A673 (cell line): ENCODE measurements around the gene PDCD1. TPM values are rescaled to one million over a fixed set of nuclear protein-coding genes. Genes with fewer than 3 reads are reported as not detected.

Source experiments
- BruUV-seq: library from RNA; stranded (reverse); fragments of 400-500 nt; replicated peaks from 2 replicates; lab custom pipeline; 2021; lab: Mats Ljungman, UMichigan
- CTCF ChIA-PET: fragments of 300-600 bp; sonication (Branson Sonifier 250); formaldehyde crosslinking; loops from one replicate; lab custom pipeline; 2022; ENCODE audit warnings: antibody characterized with exemption; lab: Charles Lee
- POLR2A ChIA-PET: fragments of 300-600 bp; sonication (Branson Sonifier 250); formaldehyde crosslinking; loops from one replicate; lab custom pipeline; 2022; ENCODE audit warnings: antibody characterized with exemption; ENCODE audit not compliant: low non-redundant PET; lab: Charles Lee
- DNase-seq: peaks from one replicate; pipeline ENCODE4 v3.0.0-alpha.2; 2015; ENCODE audit warnings: low spot score
- H3K27ac ChIP-seq: fragments of 200-600 bp; sonication (generic); 2 replicates; pipeline ENCODE4 v1.5.1; 2016; ENCODE audit warnings: mixed run types, low read depth, mild to moderate bottlenecking, mixed read lengths, antibody characterized with exemption, low read length; ENCODE audit not compliant: poor library complexity, severe bottlenecking
- H3K27me3 ChIP-seq: fragments of 200-600 bp; sonication (generic); replicated peaks from 2 replicates; pipeline ENCODE4 v1.6.1; 2017; ENCODE audit warnings: mixed run types, low read depth, mild to moderate bottlenecking, mixed read lengths, antibody characterized with exemption, low read length; ENCODE audit not compliant: insufficient read depth, poor library complexity
- H3K36me3 ChIP-seq: fragments of 200-600 bp; sonication (generic); 2 replicates; pipeline ENCODE4 v1.6.1; 2016; ENCODE audit warnings: mixed run types, mild to moderate bottlenecking, mixed read lengths, antibody characterized with exemption, low read length; ENCODE audit not compliant: insufficient read depth, poor library complexity, severe bottlenecking
- H3K4me1 ChIP-seq: fragments of 200-600 bp; sonication (generic); 2 replicates; pipeline ENCODE4 v1.6.1; 2017; ENCODE audit warnings: mixed run types, mild to moderate bottlenecking, mixed read lengths, antibody characterized with exemption, low read length; ENCODE audit not compliant: insufficient read depth, poor library complexity, severe bottlenecking
- H3K4me3 ChIP-seq: fragments of 200-600 bp; sonication (generic); 2 replicates; pipeline ENCODE4 v1.5.1; 2016; ENCODE audit warnings: low read depth, mixed run types, mild to moderate bottlenecking, mixed read lengths, low read length; ENCODE audit not compliant: poor library complexity, severe bottlenecking
- H3K9me3 ChIP-seq: fragments of 200-600 bp; sonication (generic); 2 replicates; pipeline ENCODE4 v1.6.1; 2016; ENCODE audit warnings: mixed run types, low read depth, mild to moderate bottlenecking, mixed read lengths, antibody characterized with exemption, low read length; ENCODE audit not compliant: poor library complexity, severe bottlenecking
- CTCF ChIP-seq: fragments of 300-800, 200-600 bp; sonication (generic); conservative IDR thresholded peaks from 2 replicates; pipeline ENCODE4 v1.5.1; 2017; ENCODE audit warnings: low read depth, mild to moderate bottlenecking, antibody characterized with exemption, low read length, moderate library complexity, mixed read lengths
- EZH2 ChIP-seq: fragments of 200-600 bp; sonication (generic); IDR thresholded peaks from 2 replicates; pipeline ENCODE4 v1.6.1; 2017; ENCODE audit warnings: borderline replicate concordance, low read depth, mild to moderate bottlenecking, mixed read lengths, antibody characterized with exemption, low read length; ENCODE audit not compliant: poor library complexity, severe bottlenecking
- intact Hi-C: fragments of 100-400 bp; cut with micrococcal nuclease; formaldehyde crosslinking; loops from one replicate; pipeline ENCODE4 v1.10.0; 2022; ENCODE audit not compliant: unreplicated experiment
- total RNA-seq: library from RNA; stranded (reverse); gene quantifications from 2 replicates; pipeline ENCODE4 v1.2.3, GENCODE V29; 2021

The PDCD1 gene
- total RNA-seq, 1 experiment from 2014 or later = 0.34 TPM

GRCh38 chr2:241814643-241815476, 43.8 kb downstream of the PDCD1 start:
- no peaks in the 10 kb centered on the region for H3K27me3 ChIP-seq
- no peaks in the 10 kb centered on the region for H3K9me3 ChIP-seq
- no peaks in the 10 kb centered on the region for H3K36me3 ChIP-seq
- peak overlapping the region; percentile 100 for H3K27ac ChIP-seq
- TF ChIP-seq CTCF = no peak
- no peak for TF ChIP-seq EZH2
- POLR2A ChIA-PET = no interaction called here
- no TSS peak for BruUV-seq
- intact Hi-C loops = loop anchor here (5.0 kb wide), 1 partner anchor 47 kb away; no protein-coding TSS in a partner anchor
- CTCF ChIA-PET = no interaction called here
- no peak overlapping the region for H3K4me3 ChIP-seq
- H3K4me1 ChIP-seq = peaks cover 64% of the 10 kb centered on the region
- DNase-seq = no peak

GRCh38 chr2:241814393-241814642, 44.4 kb downstream of the PDCD1 start:
- intact Hi-C loops = loop anchor here (5.0 kb wide), 1 partner anchor 48 kb away; no protein-coding TSS in a partner anchor
- DNase-seq = no peak
- Histone ChIP-seq H3K36me3 (no peaks in the 10 kb centered on the region), H3K4me1 (peaks cover 70% of the 10 kb centered on the region), H3K4me3 (no peak overlapping the region), H3K27me3 (no peaks in the 10 kb centered on the region), H3K27ac (peak overlapping the region; percentile 100), H3K9me3 (no peaks in the 10 kb centered on the region)
- ChIA-PET CTCF (no interaction called here), POLR2A (interaction anchor here (0.7 kb wide), 1 partner anchor 11 kb away, joined by 10 read pairs; no protein-coding TSS in a partner anchor)
- TF ChIP-seq EZH2 (no peak), CTCF (no peak)
- no TSS peak for BruUV-seq

GRCh38 chr2:241813644-241814392, 44.9 kb downstream of the PDCD1 start:
- CTCF ChIA-PET = no interaction called here
- TF ChIP-seq CTCF = no peak
- TF ChIP-seq EZH2 = no peak
- no peaks in the 10 kb centered on the region for H3K36me3 ChIP-seq
- intact Hi-C loops = loop anchor here (5.0 kb wide), 1 partner anchor 48 kb away; no protein-coding TSS in a partner anchor
- peaks cover 75% of the 10 kb centered on the region for H3K4me1 ChIP-seq
- TSS peak; percentile 18 for BruUV-seq
- DNase-seq = peak; percentile 86
- no peak overlapping the region for H3K4me3 ChIP-seq
- H3K27ac ChIP-seq = peak overlapping the region; percentile 100
- no peaks in the 10 kb centered on the region for H3K9me3 ChIP-seq
- no peaks in the 10 kb centered on the region for H3K27me3 ChIP-seq
- POLR2A ChIA-PET = interaction anchor here (0.5 to 0.7 kb wide), 2 partner anchors 10 to 21 kb away, joined by 9 to 10 read pairs; no protein-coding TSS in a partner anchor
